GM10847 (cell line): Measurements from ENCODE around the gene CARMIL3.

Source experiments
- POLR2A ChIP-seq: IDR thresholded peaks from 2 replicates; pipeline ENCODE4 v1.6.1; 2011; ENCODE audit not compliant: insufficient read length; ENCODE audit errors: extremely low read depth

The CARMIL3 gene

DNA sequence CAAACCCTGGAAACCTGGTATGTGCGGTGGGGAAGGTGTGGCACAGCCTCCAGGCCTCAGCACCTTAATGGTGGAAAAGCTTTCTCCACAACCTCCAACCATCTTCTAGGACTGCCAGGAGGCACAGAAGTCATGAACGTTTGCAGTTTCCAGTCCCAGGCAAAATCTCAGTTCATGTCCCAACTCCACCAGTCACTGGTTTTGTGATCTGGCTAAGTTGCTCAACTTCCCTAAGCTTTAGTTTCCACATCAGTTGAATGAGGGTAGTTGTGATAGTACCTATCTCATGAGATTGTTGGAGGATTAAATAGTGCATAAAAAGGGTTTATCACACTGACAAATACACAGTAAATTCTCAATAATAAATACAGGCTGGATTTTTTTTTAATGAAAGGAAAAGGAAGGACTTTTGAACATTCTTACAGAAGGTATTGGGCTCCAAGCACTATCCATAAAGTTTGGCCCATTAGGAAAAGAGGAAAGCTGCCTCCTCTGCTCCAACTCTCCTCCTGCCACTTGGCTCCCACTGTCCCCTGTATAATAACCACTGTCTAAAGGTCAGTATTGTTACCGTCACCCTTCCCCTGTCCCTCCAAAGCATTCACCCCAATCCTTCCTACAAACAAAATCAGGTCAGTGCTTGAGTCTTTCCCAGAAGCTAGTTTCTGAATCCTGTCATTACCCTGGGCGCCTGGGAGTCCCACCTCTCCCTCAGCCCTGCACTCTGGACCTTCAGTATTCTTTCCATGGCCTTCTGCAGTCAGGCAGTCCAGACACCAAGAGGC lies 48.6 kb downstream of the CARMIL3 start:
- TF ChIP-seq POLR2A, result no peak

- no peak for TF ChIP-seq POLR2A
These were observed 49.2 kb downstream of the CARMIL3 start for GRCh38 chr14:24100982-24101494.

DNA sequence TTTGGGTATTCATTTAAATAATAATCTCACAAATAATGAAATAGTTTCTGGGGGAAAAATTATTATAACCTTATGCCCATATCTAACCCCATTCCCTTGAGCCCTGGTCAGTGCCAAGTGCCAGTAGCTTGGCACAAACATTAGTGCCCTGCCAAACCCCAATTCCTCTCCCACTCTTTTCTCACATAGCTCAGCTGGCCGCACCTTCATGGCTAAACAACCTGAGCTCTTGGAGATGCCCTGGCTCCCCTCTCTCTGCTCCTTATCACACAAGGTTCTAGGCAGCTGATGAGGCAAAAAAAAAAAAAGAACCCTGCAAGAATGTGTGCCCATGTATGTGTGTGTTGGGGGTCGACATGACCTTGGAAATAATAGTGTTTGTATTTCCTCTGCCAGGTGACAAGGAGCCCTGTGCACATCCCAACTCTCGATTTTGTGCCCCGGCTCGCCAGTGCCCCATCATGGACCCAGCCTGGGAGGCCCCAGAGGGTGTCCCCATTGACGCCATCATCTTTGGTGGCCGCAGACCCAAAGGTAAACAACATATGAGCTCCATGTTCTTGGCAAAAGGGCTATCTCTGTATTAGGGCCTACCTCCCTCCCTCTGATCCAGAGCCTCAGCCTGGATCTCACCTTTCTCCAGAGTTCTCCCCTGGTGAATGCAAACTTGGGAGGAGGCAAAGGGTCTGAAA lies 50.7 kb downstream of the CARMIL3 start:
- TF ChIP-seq POLR2A, result no peak

- TF ChIP-seq POLR2A, result no peak
These were observed 51.6 kb downstream of the CARMIL3 start for GRCh38 chr14:24103451-24103850.

- no peak for TF ChIP-seq POLR2A
These were observed 55.0 kb downstream of the CARMIL3 start for GRCh38 chr14:24106672-24107271.

GRCh38 chr14:24108336-24108874 lies 56.6 kb downstream of the CARMIL3 start:
- no peak for TF ChIP-seq POLR2A

- no peak for TF ChIP-seq POLR2A
These were observed 58.3 kb downstream of the CARMIL3 start for GRCh38 chr14:24110060-24110459.

DNA sequence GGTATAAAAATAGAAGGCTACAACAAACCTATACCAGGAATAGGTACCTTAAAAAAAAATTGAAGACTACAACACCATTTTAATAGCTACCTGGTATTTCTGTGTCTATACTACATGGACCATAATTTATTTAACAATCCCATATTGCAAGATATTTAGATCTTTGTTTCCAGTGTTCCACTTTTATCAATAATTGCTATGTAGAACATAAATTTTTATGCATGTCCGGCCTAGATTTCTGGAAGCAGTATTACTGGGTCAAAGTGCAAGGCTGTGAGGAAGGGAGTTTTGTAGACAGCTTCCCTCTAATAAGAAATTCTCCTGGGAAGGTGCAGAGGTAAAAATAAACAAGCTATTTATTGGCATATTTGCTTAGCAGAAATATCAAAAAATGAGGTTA lies 58.7 kb downstream of the CARMIL3 start:
- TF ChIP-seq POLR2A, result no peak

DNA sequence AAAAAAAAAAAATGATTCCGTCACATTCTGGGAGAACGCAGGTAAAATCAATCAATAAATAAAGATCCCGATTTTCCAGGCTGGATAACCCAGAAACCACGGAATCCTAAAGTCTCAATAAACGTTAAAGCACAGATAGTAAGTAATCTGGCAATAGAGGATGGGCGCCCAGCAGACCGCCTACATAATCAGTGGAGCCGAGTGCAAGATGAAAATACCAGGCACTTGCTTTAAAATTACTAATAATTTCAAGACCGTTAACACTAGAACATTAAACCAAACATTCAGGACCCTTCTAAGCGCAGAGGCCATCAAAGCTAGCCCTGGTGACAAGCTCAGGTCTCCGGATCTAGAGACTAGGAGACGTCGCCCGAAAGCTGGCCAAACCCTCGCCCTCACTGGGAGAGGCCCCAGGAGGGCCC lies 61.6 kb downstream of the CARMIL3 start:
- no peak for TF ChIP-seq POLR2A

DNA sequence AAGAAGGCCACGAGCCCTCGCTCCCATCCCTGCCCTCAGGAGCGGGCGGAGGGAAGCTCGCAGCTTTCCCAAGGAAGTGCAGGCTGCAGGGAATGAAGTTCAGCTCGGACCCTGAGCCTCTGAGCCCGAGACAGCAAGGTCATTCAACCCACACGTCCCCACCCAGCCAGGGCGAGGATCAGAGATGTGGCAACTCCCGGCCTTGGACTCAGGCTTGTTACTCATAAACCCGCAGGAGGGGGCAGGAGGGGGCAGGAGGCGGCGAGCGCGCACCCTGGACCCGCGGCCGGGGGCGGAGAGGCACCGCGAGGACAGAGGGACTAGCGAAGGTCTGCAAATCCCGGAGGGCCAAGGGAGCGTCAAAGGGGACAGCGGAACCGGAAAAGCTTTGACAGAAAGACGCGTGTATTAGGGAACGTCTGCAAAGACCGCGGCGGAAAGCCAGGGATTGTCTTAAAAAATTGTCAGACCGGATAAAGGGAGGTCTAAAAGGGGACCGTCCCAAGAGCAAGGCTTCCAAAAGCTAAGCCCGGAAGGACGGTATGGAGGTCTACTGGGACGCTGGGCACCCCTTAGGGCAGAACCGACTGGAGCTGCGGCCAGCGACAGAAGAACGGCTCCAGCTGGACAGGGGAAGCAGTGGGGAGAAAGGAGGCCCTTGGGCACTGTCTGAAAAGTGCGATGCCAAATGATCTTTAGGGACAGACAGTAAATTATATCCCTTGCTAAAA lies 62.2 kb downstream of the CARMIL3 start:
- peak; percentile 67 for TF ChIP-seq POLR2A

DNA sequence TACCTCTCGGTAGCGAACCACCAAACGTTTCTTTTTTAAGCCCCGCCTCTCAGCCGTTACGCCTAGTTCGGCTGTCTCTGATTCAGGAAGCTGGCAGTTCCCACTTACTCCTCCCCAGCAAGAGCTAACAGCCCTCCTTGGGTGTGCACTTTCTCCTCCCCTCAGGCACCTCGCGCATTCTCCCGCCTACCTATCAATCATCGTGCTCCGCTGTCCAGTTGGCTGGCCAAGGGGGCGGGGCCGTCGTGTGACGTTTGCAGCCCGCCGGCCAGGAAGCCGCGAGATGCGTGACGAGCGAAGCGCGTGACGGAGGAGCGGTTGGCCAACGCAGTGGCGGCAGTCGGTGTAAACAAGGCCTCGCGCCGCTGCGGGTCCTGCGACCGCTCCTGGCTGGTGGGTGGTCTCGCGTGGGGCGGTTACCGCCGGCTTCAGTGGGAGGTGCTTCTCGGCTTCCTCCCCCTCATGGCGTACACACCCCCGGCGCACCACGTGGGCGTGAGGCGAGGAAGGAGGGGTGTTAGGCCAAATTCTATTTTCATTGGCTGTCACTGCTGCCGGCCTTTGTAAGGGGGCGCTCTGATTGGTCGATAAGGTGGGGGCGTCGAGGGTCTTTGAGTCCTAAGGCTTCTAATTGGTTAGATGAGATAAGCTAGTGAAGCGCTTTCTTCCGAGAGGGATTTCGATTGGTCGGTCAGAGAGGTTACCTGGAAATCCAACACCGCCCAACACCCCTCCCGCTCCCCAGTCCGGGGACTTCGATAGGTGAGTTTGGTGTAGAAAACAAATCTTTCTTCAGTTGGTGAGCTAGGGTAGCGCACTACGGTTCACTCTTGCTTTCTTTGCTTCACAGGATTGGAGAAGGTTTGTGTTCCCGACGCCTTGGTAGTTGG lies 63.0 kb downstream of the CARMIL3 start, which contains the start of the genes DCAF11 and NRL:
TSS of gene DCAF11 (plus strand) at position 246 of the 890 bp plus-strand sequence. CDS start 818 bp downstream, outside the sequence.
TSS of gene NRL (minus strand) at position 418 of the 890 bp plus-strand sequence. CDS start 32,101 bp downstream, outside the sequence.
- TF ChIP-seq POLR2A, result peak; percentile 13

GRCh38 chr14:24115422-24116127 lies 63.8 kb downstream of the CARMIL3 start:
- no peak for TF ChIP-seq POLR2A

- TF ChIP-seq POLR2A, result no peak
These were observed 64.5 kb downstream of the CARMIL3 start for GRCh38 chr14:24116128-24116814.

DNA sequence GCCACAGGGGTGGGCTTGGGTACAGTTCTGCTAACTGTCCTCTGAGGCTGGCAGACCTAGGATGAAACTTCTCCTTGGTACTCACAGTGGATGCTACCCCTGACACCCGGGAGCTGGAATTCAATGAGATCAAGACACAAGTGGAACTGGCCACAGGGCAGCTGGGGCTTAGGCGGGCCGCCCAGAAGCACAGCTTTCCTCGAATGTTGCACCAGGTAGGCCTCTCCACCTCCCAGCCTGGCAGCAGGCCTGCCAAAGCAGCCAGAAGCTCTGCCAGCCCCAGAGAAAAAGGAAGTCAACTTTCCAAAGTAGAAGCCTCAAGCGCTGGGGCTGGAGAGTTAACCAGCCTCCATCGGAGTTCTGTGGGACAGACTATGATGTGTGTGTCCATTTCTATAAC lies 65.4 kb downstream of the CARMIL3 start:
- no peak for TF ChIP-seq POLR2A
